Measurements from ENCODE around the gene PRR20C.
"Not testable (repeated sequence)": the region's sequence is repeated elsewhere in the genome, so short reads cannot be mapped to it uniquely, and the experiment has no call there.

Gene PRR20C

DNA sequence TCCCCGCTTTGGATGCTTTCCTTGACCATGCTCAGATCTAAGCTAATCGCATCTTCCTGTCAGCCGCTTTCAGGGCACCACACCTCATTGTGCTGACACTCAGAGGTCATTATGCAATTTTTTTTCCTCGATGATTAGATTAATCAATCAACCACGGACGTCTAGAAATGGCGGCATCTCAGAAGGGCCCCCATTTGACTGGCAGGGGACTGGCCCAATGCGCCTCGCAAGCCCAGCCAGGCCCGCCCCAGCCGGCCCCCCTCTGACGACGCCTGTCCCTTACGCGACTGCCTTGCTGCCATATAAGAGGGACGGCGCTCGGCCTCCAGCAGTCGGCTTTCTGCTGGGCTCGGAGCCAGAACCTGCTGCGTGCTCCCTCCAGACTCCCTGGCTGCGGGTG is at the start of gene PRR20C:
PRR20C (plus strand) TSS at position 301 of the 400 bp plus-strand sequence. CDS start 387 bp downstream, outside the sequence.
- DNase-seq (ENCODE audit: low spot score): not testable (repeated sequence)

DNA sequence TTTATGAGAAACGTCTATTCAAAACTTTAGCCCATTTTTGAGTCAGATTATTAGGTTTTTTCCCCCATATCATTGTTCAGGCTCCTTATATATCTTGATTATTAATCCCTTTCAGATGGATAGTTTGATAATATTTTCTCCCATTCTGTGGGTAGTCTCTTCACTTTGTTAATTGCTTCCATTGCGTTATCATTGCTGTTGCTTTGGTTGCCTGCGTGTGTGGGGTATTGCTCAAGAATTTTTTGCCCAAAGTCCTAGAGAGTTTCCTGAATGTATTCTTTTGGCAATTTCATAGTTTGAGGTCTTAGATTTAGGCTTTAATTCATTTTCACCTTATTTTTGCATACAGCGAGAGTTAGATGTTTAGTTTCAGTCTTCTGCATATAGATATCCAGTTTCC is 38.9 kb upstream of the PRR20C start:
- DNase-seq (ENCODE audit: low spot score): no peak

DNA sequence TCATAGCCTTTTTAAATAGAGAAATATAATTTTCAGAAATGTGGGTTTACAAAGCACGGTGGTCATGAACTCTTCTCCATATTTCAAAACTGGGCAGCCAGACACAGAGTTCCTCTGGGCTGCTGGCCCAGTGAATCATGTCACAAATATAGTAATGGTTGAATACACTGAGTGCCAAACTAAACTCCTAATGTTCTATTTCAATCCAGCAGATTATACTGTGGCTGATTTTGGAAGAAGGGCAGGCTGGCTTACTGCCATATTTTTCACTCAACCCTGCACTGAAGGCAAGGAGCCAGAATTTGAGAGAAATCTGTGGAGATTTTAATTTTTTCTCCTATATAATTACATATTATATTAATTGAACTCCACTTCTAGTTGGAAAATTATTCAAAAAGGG is 30.2 kb upstream of the PRR20C start:
- no peak for DNase-seq (ENCODE audit: low spot score)

DNA sequence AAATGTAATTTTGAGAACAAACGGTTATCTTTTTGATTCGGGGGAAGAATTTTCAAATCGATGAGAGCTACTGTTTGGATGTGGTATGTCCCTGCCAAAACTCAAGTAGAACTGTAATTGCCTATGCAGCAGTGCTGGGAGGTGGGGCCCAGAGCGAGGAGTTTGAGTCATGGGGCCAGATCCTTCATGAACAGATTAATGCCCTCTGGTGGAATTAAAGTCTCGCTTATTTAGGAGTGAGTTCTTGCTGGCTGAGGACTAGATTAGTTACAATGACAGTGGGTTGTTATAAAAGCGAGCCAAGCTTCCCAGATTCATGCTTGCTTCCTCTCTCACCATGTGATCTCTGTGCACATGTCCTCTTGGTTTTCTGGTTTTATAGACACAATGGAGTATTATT is 25.0 kb upstream of the PRR20C start:
- DNase-seq (ENCODE audit: low spot score): no peak

DNA sequence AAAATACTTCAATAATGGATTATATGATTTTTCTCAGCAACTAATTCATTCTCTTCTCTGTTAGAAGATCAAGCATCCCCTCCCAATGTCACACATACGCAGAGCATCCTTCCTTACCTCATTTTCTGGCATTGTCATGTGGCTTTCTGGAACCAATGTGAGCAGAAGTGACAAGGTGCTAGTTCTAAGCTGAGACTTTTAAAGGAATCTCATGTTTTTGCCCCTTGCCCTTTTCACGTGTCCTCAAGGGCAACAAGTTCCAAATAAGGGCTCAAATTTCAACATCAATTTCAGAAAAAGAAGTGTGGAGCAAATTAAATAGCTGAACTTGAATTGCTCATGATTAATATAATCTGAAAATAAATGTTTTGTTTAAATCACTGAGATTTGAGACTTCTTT is 17.8 kb upstream of the PRR20C start:
- no peak for DNase-seq (ENCODE audit: low spot score)

DNA sequence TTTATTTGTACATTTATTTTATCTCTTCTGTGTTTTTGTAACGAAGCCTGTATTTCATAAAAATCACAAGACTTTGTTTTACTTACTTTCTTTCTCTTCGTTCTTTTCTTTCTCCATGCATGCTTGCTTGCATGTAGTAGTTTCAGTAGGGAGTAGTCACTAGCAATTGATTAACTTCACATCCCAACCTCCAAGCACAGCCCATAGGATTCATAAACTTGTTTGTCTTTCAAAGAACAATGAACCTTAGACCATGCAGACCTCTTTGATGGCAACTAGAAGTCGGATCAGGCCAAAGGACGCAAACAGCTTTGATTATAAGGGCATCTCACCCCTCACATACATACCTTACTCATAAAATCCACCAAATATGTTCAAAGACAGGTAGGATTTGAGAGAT is 16.3 kb upstream of the PRR20C start:
- DNase-seq (ENCODE audit: low spot score): no peak

DNA sequence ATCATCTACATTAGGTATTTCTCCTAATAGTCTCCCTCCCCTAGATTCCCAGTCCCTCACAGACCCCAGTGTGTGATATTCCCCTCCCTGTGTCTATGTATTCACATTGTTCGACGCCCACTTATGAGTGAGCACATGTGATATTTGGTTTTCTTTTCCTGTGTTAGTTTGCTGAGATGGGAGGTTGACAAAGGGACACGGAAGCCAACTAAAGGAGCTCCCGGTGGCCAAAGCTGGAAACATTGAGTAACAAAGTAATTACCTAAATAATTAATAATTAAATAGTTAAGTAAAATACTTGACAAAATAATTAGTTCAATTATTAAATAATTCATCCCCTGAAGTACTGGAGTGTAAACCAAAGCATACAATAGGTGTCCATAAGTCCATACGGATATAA is 14.9 kb upstream of the PRR20C start:
- DNase-seq (ENCODE audit: low spot score): no peak

DNA sequence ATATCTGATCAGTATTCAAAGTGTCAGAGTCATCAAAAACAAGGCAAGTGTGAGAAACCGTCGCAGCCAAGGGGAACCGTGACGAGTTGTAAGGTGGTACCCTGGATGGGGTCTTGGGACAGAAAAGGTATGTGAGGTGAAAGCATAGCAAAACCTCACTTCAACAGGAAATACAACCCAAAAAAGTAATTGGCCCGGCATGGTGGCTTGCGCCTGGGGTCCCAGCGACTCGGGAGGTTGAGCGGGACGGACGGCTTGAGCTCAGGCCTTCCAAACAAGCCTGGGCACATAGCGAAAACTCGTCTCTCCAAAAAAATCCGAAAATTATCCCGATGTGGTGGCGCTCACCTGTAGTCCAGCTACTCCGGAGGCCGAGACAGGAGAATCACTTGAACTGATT is 14.1 kb upstream of the PRR20C start:
- DNase-seq (ENCODE audit: low spot score): not testable (repeated sequence)

DNA sequence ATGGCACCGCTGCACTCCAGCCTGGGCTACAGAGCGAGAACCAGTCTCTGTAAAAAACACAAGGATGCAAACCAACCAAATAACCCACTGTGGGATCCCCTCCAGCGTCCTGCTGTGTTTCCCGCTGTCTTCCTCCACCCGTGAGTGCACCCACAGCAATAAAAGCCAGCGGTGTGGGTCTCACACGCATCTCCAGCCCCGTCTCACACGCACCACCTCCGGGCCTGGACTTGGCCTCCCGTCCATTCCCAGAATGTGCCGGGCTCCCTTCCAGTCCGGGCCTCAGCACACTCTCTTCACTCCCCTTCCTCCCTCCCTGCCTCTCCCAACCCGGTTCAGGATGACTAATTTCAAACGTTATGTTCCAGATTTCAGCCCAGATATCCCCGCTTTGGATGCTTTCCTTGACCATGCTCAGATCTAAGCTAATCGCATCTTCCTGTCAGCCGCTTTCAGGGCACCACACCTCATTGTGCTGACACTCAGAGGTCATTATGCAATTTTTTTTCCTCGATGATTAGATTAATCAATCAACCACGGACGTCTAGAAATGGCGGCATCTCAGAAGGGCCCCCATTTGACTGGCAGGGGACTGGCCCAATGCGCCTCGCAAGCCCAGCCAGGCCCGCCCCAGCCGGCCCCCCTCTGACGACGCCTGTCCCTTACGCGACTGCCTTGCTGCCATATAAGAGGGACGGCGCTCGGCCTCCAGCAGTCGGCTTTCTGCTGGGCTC is 13.5 kb upstream of the PRR20C start, which contains the start of gene PRR20A:
PRR20A (plus strand) TSS at position 684 of the 734 bp plus-strand sequence. CDS start 387 bp downstream, outside the sequence.
- DNase-seq (ENCODE audit: low spot score): not testable (repeated sequence)

DNA sequence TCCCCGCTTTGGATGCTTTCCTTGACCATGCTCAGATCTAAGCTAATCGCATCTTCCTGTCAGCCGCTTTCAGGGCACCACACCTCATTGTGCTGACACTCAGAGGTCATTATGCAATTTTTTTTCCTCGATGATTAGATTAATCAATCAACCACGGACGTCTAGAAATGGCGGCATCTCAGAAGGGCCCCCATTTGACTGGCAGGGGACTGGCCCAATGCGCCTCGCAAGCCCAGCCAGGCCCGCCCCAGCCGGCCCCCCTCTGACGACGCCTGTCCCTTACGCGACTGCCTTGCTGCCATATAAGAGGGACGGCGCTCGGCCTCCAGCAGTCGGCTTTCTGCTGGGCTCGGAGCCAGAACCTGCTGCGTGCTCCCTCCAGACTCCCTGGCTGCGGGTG is 6.7 kb upstream of the PRR20C start, which contains the start of gene PRR20B:
PRR20B (plus strand) TSS at position 301 of the 400 bp plus-strand sequence. CDS start 387 bp downstream, outside the sequence.
- DNase-seq (ENCODE audit: low spot score): not testable (repeated sequence)

DNA sequence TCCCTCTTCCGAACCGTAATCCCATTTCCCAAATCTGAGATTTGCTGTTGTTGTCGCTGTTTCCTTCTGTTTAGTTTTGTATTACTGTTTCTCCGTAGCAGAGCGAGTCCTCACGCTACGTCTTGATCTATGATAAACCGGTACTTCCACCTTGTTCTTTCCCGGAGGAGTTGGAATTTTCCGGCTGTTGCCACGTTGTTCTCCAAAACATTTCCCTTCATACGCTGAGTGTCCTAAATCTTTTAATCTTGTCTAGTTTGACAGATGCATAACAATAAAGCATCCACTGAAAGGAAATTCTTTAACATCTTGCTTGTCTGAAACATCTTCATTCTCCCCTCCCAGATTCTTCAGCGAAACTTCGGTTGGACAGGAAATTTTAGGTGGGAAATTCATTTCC is 5.8 kb upstream of the PRR20C start:
- not testable (repeated sequence) for DNase-seq (ENCODE audit: low spot score)

DNA sequence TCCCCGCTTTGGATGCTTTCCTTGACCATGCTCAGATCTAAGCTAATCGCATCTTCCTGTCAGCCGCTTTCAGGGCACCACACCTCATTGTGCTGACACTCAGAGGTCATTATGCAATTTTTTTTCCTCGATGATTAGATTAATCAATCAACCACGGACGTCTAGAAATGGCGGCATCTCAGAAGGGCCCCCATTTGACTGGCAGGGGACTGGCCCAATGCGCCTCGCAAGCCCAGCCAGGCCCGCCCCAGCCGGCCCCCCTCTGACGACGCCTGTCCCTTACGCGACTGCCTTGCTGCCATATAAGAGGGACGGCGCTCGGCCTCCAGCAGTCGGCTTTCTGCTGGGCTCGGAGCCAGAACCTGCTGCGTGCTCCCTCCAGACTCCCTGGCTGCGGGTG is 6.5 kb downstream of the PRR20C start, which contains the start of gene PRR20D:
PRR20D (plus strand) TSS at position 301 of the 400 bp plus-strand sequence. CDS start 387 bp downstream, outside the sequence.
- DNase-seq (ENCODE audit: low spot score): not testable (repeated sequence)

DNA sequence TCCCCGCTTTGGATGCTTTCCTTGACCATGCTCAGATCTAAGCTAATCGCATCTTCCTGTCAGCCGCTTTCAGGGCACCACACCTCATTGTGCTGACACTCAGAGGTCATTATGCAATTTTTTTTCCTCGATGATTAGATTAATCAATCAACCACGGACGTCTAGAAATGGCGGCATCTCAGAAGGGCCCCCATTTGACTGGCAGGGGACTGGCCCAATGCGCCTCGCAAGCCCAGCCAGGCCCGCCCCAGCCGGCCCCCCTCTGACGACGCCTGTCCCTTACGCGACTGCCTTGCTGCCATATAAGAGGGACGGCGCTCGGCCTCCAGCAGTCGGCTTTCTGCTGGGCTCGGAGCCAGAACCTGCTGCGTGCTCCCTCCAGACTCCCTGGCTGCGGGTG is 13.0 kb downstream of the PRR20C start, which contains the start of gene PRR20E:
PRR20E (plus strand) TSS at position 301 of the 400 bp plus-strand sequence. CDS start 387 bp downstream, outside the sequence.
- not testable (repeated sequence) for DNase-seq (ENCODE audit: low spot score)

DNA sequence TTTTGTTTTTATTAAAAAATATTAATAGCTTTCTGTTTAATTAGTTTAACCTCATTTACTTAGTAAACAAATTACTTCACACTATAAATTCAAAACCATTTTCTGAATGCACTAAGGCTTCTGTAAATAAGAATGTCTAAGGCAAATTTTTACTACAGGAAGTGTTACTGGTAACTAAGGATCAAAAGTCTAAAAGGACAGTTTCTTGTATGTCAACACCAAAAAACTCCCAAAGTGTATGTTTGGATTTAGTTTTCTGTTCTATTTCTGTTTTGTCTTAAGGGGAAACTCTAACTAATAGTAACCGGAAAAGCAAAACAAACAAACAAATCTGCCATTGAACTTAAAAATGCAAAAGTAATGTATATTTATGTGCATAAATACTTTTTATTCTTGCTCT is 37.8 kb downstream of the PRR20C start:
- DNase-seq (ENCODE audit: low spot score): no peak
